HG03378 (cell line): ENCODE measurements around the gene NOP58.
A peak's percentile ranks its signal among the peaks of the same experiment; 100 is the strongest.
"Not testable (repeated sequence)": the region's sequence is repeated elsewhere in the genome, so short reads cannot be mapped to it uniquely, and the experiment has no call there.

Experiments
- ATAC-seq: cut with Tn5 transposase; IDR thresholded peaks from one replicate; pipeline ENCODE4 v1.9.1; 2021; ENCODE audit warnings: mild to moderate bottlenecking, moderate library complexity; ENCODE audit not compliant: unreplicated experiment

Gene NOP58

GRCh38 chr2:202265467-202266277, at the start of gene NOP58:
Gene NOP58 (plus strand): TSS chr2:202265763. CDS start chr2:202265942, 179 bp downstream.
- peak; percentile 86 for ATAC-seq

DNA sequence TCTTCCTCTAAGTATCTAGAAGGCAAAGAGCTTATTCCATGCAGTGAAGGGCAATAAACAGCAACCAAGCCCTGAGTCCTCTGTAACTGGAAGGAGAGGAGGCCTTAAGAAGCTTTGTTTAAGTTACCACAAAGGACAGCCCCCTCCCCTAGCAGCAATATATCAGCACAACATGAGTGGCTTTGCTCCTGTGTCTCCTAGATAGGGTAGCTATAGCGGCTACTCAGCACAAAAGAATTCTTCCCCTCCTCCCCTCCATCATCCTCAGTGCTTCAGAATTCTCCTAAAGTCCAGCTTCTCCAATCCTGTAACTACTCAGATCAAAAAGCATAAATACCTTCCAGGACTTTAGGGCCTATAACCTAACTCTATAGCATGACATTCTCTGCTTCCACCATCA, 43.7 kb upstream of the NOP58 start:
- ATAC-seq = no peak

- peak; percentile 12 for ATAC-seq
These were observed 27.8 kb upstream of the NOP58 start for GRCh38 chr2:202237787-202238233.

DNA sequence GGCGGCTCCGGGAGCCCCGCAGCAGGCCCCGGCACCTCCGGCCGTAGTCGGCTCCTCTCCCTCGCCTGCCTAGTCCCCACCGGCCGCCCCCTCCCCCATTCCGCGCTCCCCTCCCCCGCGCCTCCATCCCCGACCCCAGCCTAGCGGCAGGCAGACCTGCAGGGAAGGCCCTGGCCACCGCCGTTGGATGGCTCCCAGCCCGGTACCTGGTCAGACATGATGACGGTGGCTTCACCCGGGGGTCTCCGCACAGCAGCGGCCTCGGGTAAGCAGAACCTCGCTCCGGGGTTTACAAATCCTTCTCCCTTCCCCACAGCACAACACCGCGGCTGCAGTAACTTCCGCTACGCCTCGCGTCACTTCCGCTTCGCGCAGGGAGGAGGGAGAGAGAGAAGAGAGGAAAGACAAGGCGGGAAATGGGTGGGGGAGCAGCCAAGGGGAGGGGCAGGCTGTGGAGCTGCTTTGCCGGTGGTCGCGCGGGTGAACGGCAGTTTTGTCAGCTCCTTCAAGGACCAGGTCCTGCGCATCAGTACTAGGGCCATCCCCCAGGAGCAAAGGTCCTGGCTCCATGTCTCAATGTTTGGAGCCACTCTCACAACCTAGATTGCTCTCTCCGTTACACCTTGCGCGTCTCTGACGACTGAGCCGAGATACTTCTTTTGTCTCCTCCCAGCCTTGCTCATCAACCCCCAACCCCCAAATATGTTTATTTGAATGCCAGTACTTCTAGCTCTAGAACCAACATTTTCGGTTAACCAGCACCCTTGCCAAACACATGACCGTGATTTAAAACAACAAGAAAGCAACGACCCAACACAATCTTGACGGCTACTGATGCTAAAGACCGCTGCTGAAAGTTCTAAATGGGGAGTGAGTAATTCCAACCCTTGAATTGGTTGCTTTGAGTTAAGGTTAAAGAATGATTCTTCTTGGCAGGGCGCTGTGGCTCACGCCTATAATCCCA, 27.0 kb upstream of the NOP58 start, which contains the start of gene SUMO1:
Gene SUMO1 (minus strand): TSS at position 364 of the 964 bp plus-strand sequence. CDS start 146 bp downstream, at position 218.
- peak; percentile 89 for ATAC-seq

- ATAC-seq = not testable (repeated sequence)
These were observed 17.9 kb upstream of the NOP58 start for GRCh38 chr2:202247710-202248109.

DNA sequence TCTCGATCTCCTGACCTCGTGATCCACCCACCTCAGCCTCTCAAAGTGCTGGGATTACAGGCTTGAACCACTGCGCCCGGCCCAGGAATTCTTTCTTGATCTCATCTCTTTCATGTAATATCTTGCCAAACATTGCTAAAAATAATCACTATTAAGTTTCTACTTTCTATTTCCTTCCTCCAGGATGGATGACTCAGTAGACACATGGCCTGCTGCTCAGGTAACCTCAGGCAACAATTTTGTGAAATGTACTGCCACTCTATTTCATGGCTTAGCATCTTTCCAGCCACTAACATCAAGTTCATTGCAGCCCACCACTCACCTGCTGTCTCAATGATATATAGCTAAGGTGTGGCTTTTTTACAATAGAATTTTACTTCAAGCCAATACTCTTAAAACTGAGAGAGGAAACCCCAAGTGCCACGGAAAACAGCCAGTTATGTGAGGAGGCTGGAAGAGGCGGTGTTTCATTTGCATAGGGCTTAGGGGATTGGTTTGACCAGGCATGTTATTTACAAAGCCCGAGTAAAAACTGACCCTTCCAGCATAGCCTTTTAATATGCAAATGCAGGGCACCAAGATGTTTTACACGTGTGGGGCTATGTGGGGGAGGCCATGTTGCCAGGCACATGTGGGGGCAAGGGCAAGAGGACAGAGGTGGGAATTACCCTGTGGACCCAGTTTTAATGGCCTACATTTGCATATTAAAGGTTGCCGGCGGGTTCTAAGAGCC, 15.9 kb upstream of the NOP58 start:
- ATAC-seq = no peak

- no peak for ATAC-seq
These were observed 14.1 kb upstream of the NOP58 start for GRCh38 chr2:202251494-202251893.

DNA sequence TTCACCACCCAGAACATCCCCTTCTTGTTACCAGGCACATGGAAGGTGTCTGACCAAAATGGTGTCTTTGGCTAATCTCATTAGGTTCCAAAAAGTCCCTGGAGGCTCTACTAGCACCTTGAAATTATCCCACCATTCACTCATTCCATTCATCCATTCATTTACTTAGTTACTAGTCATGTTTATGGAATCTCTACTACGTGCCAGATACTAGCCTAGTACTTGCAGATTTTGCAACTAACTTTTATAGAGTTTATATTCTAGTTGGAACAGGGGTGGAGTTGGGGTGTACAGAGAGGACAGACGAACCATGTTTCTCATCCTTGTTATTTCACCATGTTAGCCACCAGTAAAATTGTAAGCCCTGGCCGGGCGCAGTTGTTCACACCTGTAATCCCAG, 4.0 kb upstream of the NOP58 start:
- ATAC-seq = no peak

- ATAC-seq = no peak
These were observed 1.9 kb downstream of the NOP58 start for GRCh38 chr2:202267495-202267894.

DNA sequence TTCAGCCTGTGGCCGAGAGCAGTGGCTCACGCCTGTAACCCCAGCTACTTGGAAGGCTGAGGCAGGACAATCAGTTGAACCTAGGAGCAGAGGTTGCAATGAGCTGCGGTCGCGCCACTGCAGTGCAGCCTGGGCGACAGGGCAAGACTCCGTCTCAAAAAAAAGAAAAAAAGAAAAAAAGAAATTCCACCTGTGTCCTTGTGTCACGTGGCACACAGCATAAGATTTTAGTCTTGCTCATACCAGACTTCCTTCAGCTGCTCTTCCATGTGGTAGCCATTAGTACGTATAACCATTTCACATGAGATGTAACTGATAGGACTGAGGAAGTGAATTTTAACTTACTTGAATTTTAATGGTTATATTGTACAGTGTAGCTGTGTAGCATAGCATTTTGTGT, 4.0 kb downstream of the NOP58 start:
- no peak for ATAC-seq

- no peak for ATAC-seq
These were observed 4.9 kb downstream of the NOP58 start for GRCh38 chr2:202270487-202270886.

GRCh38 chr2:202276078-202276720, 10.6 kb downstream of the NOP58 start:
- ATAC-seq = not testable (repeated sequence)

DNA sequence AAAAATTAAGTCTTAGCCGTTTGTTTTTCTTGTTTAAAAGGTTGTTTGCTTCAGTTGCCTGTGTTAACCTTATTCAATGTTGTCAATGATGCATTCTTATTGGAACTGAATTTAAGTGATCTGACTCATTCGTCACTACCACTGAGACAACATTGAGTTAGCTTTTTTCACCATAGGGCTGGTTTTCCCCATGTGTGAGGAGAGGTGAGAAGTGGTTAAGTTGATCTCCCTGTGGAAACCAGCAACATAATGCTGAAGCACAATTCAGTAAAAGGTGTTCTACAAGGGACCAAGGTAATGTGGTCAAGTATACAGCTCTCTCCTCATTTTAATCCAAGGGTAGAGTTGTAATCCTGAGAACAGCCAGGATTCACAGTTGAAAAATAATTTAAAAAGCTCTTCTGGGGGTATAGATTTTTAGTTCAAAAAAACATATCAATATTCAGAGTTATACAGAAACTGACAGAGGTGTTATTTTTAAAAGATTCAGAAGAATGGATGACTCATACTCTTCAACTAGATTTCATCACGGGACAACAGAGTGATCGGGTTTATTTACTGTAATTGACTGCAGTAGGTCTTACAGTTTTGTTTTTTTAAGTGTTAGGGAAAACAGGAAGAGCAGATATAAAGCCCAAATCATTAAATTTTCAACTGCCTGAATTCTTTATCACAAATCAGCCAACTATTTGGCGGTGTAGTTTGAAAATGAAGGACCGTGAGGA, 12.6 kb downstream of the NOP58 start:
- peak; percentile 66 for ATAC-seq

GRCh38 chr2:202278944-202279343, 13.4 kb downstream of the NOP58 start:
- no peak for ATAC-seq

DNA sequence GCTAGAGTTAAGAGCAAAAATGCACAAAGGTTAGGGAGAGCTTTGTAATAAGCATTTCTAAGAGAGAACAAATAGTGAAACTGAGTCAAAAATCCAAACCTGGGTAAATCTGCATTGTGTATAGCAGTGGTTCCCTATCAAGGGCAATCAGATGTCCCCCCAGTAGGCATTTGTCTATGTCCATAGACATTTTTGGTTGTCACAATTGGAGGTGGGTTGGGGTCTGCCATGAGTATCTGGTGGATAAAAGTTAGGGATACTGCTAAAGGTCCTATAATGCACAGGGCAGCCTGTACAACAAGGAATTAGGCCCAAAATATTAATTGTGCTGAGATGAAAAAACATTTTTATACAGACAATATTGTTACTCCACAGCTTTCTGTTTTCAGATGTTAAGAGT, 21.0 kb downstream of the NOP58 start:
- ATAC-seq = no peak

- ATAC-seq = no peak
These were observed 24.0 kb downstream of the NOP58 start for GRCh38 chr2:202289394-202290204.

DNA sequence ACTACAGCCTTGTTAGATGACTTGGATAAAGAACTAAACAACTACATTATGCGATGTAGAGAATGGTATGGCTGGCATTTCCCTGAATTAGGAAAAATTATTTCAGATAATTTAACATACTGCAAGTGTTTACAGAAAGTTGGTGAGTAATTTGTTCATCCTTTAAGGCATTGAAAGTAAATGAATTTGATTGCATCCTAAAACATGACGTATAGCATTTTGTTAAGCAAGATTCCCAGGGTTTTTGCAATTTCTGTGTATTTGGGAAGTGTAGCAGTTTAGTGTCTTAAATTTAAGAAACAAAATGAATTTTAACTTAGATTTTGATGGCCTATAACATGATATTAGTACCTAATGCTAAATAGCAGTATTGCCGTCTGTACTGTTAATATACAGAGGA, 24.8 kb downstream of the NOP58 start:
- no peak for ATAC-seq

DNA sequence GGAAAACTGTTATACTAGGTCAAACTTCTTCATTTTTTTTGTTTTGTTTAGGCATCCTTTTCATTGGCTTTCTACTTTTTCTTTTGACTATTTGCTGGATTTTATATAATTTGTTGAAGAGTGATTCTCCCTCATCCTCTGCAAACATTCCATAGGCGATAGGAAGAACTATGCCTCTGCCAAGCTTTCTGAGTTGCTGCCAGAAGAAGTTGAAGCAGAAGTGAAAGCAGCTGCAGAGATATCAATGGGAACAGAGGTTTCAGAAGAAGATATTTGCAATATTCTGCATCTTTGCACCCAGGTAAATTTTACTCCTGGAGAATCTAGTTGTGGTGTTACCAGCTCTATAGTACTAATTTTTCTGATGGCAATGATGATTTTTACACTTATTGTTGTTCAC, 25.4 kb downstream of the NOP58 start:
- ATAC-seq = no peak

GRCh38 chr2:202299712-202300111, 34.1 kb downstream of the NOP58 start:
- ATAC-seq = peak; percentile 76
